Activated effector memory CD4-positive, alpha-beta T cell treated with Interleukin-2 at 50 U/mL for 16 hours (primary cell): Measurements from ENCODE around the gene MOXD1.

Experiments used
- DNase-seq: peaks from one replicate; pipeline ENCODE4 v3.0.0-alpha.2; 2020

The MOXD1 gene

GRCh38 chr6:132400883-132401617 lies at the start of gene MOXD1:
TSS of gene MOXD1 (minus strand) at chr6:132401475. CDS start at chr6:132401426, 49 bp downstream.
- no peak for DNase-seq

- DNase-seq = no peak
Observed at GRCh38 chr6:132446855-132447241, 45.6 kb upstream of the MOXD1 start.

GRCh38 chr6:132446141-132446854 lies 45.0 kb upstream of the MOXD1 start:
- DNase-seq = no peak

- no peak for DNase-seq
Observed at GRCh38 chr6:132445201-132445951, 44.1 kb upstream of the MOXD1 start.

- DNase-seq = no peak
Observed at GRCh38 chr6:132443206-132443605, 41.9 kb upstream of the MOXD1 start.

- DNase-seq = no peak
Observed at GRCh38 chr6:132430110-132430509, 28.8 kb upstream of the MOXD1 start.

GRCh38 chr6:132425176-132425575 lies 23.9 kb upstream of the MOXD1 start:
- no peak for DNase-seq

- no peak for DNase-seq
Observed at GRCh38 chr6:132423839-132424238, 22.6 kb upstream of the MOXD1 start.

GRCh38 chr6:132418235-132418965 lies 17.1 kb upstream of the MOXD1 start:
- DNase-seq = no peak

- no peak for DNase-seq
Observed at GRCh38 chr6:132414761-132415160, 13.5 kb upstream of the MOXD1 start.

GRCh38 chr6:132414322-132414721 lies 13.0 kb upstream of the MOXD1 start:
- DNase-seq = no peak

GRCh38 chr6:132413499-132413802 lies 12.2 kb upstream of the MOXD1 start:
- DNase-seq = no peak

- no peak for DNase-seq
Observed at GRCh38 chr6:132412656-132413498, 11.6 kb upstream of the MOXD1 start.

GRCh38 chr6:132411296-132411695 lies 10.0 kb upstream of the MOXD1 start:
- no peak for DNase-seq

GRCh38 chr6:132410830-132411229 lies 9.6 kb upstream of the MOXD1 start:
- DNase-seq = no peak

GRCh38 chr6:132405143-132405915 lies 4.1 kb upstream of the MOXD1 start:
- DNase-seq = no peak

- no peak for DNase-seq
Observed at GRCh38 chr6:132404736-132405135, 3.5 kb upstream of the MOXD1 start.

- no peak for DNase-seq
Observed at GRCh38 chr6:132404330-132404729, 3.1 kb upstream of the MOXD1 start.

GRCh38 chr6:132401618-132402285 lies 477 bp upstream of the MOXD1 start:
- DNase-seq = no peak

GRCh38 chr6:132400555-132400882 lies 756 bp downstream of the MOXD1 start:
- DNase-seq = no peak
